Measurements from ENCODE around the gene WAPL. TPM values are rescaled to one million over a fixed set of nuclear protein-coding genes. Genes with fewer than 3 reads are reported as not detected.

WAPL gene
- total RNA-seq, 1 experiment from 2014 or later: 48.0 TPM

GRCh38 chr10:86489960-86490612, 31.5 kb downstream of the WAPL start:
- Mint-ChIP-seq H3K36me3 (peaks cover 47% of the 10 kb centered on the region), H3K4me1 (no peaks in the 10 kb centered on the region), H3K27me3 (ENCODE audit: low read depth) (no peaks in the 10 kb centered on the region), H3K4me3 (no peak overlapping the region), H3K27ac (no peak overlapping the region), H3K9me3 (no peaks in the 10 kb centered on the region)
- ChIA-PET CTCF (no interaction called here), POLR2A (interaction anchor here (0.6 kb wide), 1 partner anchor 92 kb away, joined by 4 read pairs; no protein-coding TSS in a partner anchor)
- DNase-seq (ENCODE audit: low spot score): no peak
- no peak for TF ChIP-seq ZNF317 (CRISPR knock-in tag; IDR thresholded peaks at IDR 0.05; ENCODE audit: borderline replicate concordance, low read depth)
- no peak for TF ChIP-seq CREM (CRISPR knock-in tag; IDR thresholded peaks at IDR 0.05)
- TF ChIP-seq MYBL2 (CRISPR knock-in tag; IDR thresholded peaks at IDR 0.05): no peak
- no peak for ATAC-seq

GRCh38 chr10:86489071-86489810, 32.4 kb downstream of the WAPL start:
- no peak for ATAC-seq
- H3K9me3 Mint-ChIP-seq: no peaks in the 10 kb centered on the region
- POLR2A ChIA-PET: no interaction called here
- H3K4me3 Mint-ChIP-seq: no peak overlapping the region
- no peaks in the 10 kb centered on the region for H3K4me1 Mint-ChIP-seq
- no peak overlapping the region for H3K27ac Mint-ChIP-seq
- no peak for DNase-seq (ENCODE audit: low spot score)
- no peaks in the 10 kb centered on the region for H3K27me3 Mint-ChIP-seq (ENCODE audit: low read depth)
- CTCF ChIA-PET: no interaction called here
- H3K36me3 Mint-ChIP-seq: peaks cover 40% of the 10 kb centered on the region
- TF ChIP-seq USF2 (CRISPR knock-in tag; IDR thresholded peaks at IDR 0.05): no peak
- TF ChIP-seq NR1H2 (CRISPR knock-in tag; IDR thresholded peaks at IDR 0.05): no peak
- TF ChIP-seq ARID4B (CRISPR knock-in tag; IDR thresholded peaks at IDR 0.05; ENCODE audit: borderline replicate concordance): no peak
- no peak for TF ChIP-seq NR2C2 (CRISPR knock-in tag; IDR thresholded peaks at IDR 0.05)
- no peak for TF ChIP-seq ZBTB43 (CRISPR knock-in tag; IDR thresholded peaks at IDR 0.05)
- TF ChIP-seq ZNF425 (CRISPR knock-in tag; conservative IDR thresholded peaks at IDR 0.05): no peak
- TF ChIP-seq TEAD4 (CRISPR knock-in tag; IDR thresholded peaks at IDR 0.05): no peak
- TF ChIP-seq ESRRA (CRISPR knock-in tag; IDR thresholded peaks at IDR 0.05; ENCODE audit: borderline replicate concordance): no peak
- TF ChIP-seq ZNF121 (CRISPR knock-in tag; IDR thresholded peaks at IDR 0.05): no peak
- no peak for TF ChIP-seq CTCF (IDR thresholded peaks at IDR 0.05)
- no peak for TF ChIP-seq ZNF532 (CRISPR knock-in tag; IDR thresholded peaks at IDR 0.05; ENCODE audit: borderline replicate concordance)
- no peak for TF ChIP-seq ATF3 (CRISPR knock-in tag; conservative IDR thresholded peaks at IDR 0.05)
- TF ChIP-seq GTF2I (CRISPR knock-in tag; conservative IDR thresholded peaks at IDR 0.05): no peak
- no peak for TF ChIP-seq NFE2L1 (CRISPR knock-in tag; IDR thresholded peaks at IDR 0.05)

Data from WTC11 (cell line).